ENCODE data around the gene ANAPC4. TPM values are rescaled to one million over a fixed set of nuclear protein-coding genes. Genes with fewer than 3 reads are reported as not detected.
A peak's percentile ranks its signal among the peaks of the same experiment; 100 is the strongest.

Gene ANAPC4
- total RNA-seq, 4 donors from 2014 or later, result 16.9 to 72.1 (median 21.1) TPM

- no peak for TF ChIP-seq EP300 (IDR thresholded peaks at IDR 0.05)
- TF ChIP-seq, protein P1, sequence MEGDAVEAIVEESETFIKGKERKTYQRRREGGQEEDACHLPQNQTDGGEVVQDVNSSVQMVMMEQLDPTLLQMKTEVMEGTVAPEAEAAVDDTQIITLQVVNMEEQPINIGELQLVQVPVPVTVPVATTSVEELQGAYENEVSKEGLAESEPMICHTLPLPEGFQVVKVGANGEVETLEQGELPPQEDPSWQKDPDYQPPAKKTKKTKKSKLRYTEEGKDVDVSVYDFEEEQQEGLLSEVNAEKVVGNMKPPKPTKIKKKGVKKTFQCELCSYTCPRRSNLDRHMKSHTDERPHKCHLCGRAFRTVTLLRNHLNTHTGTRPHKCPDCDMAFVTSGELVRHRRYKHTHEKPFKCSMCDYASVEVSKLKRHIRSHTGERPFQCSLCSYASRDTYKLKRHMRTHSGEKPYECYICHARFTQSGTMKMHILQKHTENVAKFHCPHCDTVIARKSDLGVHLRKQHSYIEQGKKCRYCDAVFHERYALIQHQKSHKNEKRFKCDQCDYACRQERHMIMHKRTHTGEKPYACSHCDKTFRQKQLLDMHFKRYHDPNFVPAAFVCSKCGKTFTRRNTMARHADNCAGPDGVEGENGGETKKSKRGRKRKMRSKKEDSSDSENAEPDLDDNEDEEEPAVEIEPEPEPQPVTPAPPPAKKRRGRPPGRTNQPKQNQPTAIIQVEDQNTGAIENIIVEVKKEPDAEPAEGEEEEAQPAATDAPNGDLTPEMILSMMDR (IDR thresholded peaks at IDR 0.05), result no peak
- no peak for TF ChIP-seq POLR2AphosphoS5 (IDR thresholded peaks at IDR 0.05)
- TF ChIP-seq POLR2A (IDR thresholded peaks at IDR 0.05), result no peak
- 94% methylated on average over 2 of the region's 2 CpGs for WGBS
These were observed 21.0 kb upstream of the ANAPC4 start for GRCh38 chr4:25356068-25356467.

GRCh38 chr4:25358515-25359275, 18.4 kb upstream of the ANAPC4 start:
- no peak overlapping the region for H3K27ac ChIP-seq
- H3K4me3 ChIP-seq, result no peak overlapping the region
- H3K36me3 ChIP-seq, result peaks cover 10% of the 10 kb centered on the region
- no peak for TF ChIP-seq POLR2A (IDR thresholded peaks at IDR 0.05)
- no peak for TF ChIP-seq EP300 (IDR thresholded peaks at IDR 0.05)
- no peak for TF ChIP-seq POLR2AphosphoS5 (IDR thresholded peaks at IDR 0.05)
- H3K9me3 ChIP-seq, result no peaks in the 10 kb centered on the region
- WGBS, result 80% methylated on average over 14 of the region's 14 CpGs
- no peaks in the 10 kb centered on the region for H3K27me3 ChIP-seq
- no peak for DNase-seq (ENCODE audit: low spot score in 2 of 2)
- no peaks in the 10 kb centered on the region for H3K4me1 ChIP-seq

More at GRCh38 chr4:25356068-25356467, 21.0 kb upstream of the ANAPC4 start:
- Histone ChIP-seq H3K36me3 (peaks cover 20% of the 10 kb centered on the region), H3K4me1 (no peaks in the 10 kb centered on the region), H3K27ac (no peak overlapping the region), H3K9me3 (no peaks in the 10 kb centered on the region), H3K27me3 (no peaks in the 10 kb centered on the region), H3K4me3 (no peak overlapping the region)
- DNase-seq (ENCODE audit: low spot score in 2 of 2), result no peak

DNA sequence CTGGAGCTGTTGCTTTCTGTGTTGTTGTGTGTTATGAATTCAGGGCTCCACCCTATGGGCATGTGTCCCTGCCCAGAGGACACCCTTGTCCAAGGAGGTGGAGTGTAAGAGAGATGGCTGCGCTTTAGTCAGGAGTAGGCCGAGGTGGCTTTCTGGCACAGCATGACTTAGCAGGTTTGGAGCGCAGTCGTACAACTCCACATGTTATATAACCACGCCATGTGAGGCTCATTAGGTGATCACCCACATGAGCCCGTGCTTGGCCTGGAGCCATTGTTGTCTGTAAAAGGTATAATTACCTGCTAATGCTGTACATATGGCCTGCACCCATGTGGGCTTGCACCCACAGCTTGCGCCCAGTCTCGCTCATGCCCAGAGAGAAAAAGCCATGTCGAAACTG, 15.8 kb upstream of the ANAPC4 start:
- no peak for DNase-seq (ENCODE audit: low spot score in 2 of 2)
- H3K4me3 ChIP-seq, result no peak overlapping the region
- H3K9me3 ChIP-seq, result no peaks in the 10 kb centered on the region
- no peak overlapping the region for H3K27ac ChIP-seq
- H3K36me3 ChIP-seq, result peaks cover 22% of the 10 kb centered on the region
- TF ChIP-seq POLR2A (IDR thresholded peaks at IDR 0.05) (no peak), POLR2AphosphoS5 (IDR thresholded peaks at IDR 0.05) (no peak), EP300 (IDR thresholded peaks at IDR 0.05) (no peak)
- TF ChIP-seq, protein P1 (IDR thresholded peaks at IDR 0.05), result no peak
- WGBS, result 91% methylated on average over 9 of the region's 9 CpGs
- H3K4me1 ChIP-seq, result no peaks in the 10 kb centered on the region
- no peaks in the 10 kb centered on the region for H3K27me3 ChIP-seq

DNA sequence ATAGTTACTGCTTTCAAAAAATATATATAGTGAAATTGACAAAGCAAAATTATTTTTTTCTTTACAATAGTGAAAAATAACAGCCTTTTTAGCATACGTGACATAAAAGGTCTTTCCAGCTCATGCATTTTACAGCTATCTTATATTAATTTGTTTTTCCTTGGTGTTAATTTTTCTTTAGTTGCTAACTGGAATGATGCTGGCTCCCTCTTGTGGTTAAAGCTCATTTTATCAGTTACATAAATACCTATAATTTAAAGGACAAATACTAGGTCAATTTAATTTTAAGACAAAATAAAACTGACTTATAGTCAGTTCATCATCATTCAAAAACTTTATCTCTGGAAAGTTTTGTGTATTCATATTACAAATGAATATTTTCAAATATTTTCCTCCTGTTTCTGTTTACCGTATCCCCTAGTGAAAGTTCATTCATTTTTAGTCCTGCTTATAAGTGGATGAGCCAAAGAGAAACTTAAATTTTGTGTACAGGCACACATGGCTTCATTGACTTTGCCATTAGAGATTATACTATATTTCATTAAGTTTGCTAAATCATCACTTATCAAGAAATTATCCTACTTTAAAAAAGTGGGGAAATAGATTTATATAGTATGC, 9.9 kb upstream of the ANAPC4 start:
- H3K9me3 ChIP-seq, result no peaks in the 10 kb centered on the region
- DNase-seq (ENCODE audit: low spot score in 2 of 2), result no peak
- 84% methylated on average over 2 of the region's 2 CpGs for whole genome bisulfite sequencing
- no peaks in the 10 kb centered on the region for H3K27me3 ChIP-seq
- peaks cover 25% of the 10 kb centered on the region for H3K36me3 ChIP-seq
- no peak overlapping the region for H3K4me3 ChIP-seq
- TF ChIP-seq POLR2A (IDR thresholded peaks at IDR 0.05), result no peak
- TF ChIP-seq, protein P1 (IDR thresholded peaks at IDR 0.05), result peak; percentile 24 to 42
- TF ChIP-seq EP300 (IDR thresholded peaks at IDR 0.05), result no peak
- no peak for TF ChIP-seq POLR2AphosphoS5 (IDR thresholded peaks at IDR 0.05)
- H3K27ac ChIP-seq, result no peak overlapping the region
- no peaks in the 10 kb centered on the region for H3K4me1 ChIP-seq

DNA sequence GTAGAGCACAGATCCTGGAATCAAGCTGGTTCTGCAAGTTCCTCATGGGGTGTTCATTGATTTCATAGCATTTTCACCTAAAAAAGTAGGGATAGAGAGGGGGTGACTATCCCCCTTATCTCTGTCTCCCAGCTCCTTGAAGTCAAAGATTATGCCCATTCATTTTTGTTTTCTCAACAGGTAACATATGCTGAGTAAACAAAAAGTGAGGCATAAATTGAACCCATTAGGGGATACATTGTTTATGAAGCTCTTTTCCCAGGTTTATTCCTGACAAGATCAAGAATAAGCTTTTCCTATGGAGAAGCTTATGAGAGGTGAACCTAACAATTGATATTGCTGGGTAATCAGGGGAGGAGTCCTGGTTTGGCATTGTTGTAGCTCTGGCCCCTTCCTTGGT, 9.2 kb upstream of the ANAPC4 start:
- H3K27me3 ChIP-seq, result no peaks in the 10 kb centered on the region
- no peak overlapping the region for H3K4me3 ChIP-seq
- H3K9me3 ChIP-seq, result no peaks in the 10 kb centered on the region
- H3K36me3 ChIP-seq, result peaks cover 25% of the 10 kb centered on the region
- no peaks in the 10 kb centered on the region for H3K4me1 ChIP-seq
- no peak for DNase-seq (ENCODE audit: low spot score in 2 of 2)
- H3K27ac ChIP-seq, result no peak overlapping the region
- no peak for TF ChIP-seq POLR2AphosphoS5 (IDR thresholded peaks at IDR 0.05)
- no peak for TF ChIP-seq POLR2A (IDR thresholded peaks at IDR 0.05)

DNA sequence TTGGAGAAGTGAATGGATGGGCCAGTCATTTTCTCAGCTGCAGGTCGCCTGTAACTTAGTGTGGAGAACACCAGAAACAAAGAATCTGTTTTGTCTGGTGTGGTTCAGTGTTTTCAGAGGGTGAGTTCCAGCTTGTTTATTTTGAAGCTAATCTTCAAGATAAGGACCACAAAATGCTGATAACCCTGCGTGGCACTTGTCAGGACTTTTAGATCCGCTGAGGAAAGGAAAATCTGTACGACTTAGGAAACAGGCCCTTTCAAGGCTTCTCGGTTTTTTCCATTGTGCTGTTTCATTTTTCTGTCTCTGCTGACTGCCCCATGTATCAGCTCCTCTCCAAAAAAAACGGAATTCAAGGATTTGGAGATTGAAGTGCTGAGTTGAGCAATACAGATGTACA, 8.7 kb upstream of the ANAPC4 start:
- no peaks in the 10 kb centered on the region for H3K9me3 ChIP-seq
- no peak for DNase-seq (ENCODE audit: low spot score in 2 of 2)
- H3K27ac ChIP-seq, result no peak overlapping the region
- no peak overlapping the region for H3K4me3 ChIP-seq
- 84% methylated on average over 6 of the region's 6 CpGs for WGBS
- H3K4me1 ChIP-seq, result no peaks in the 10 kb centered on the region
- no peaks in the 10 kb centered on the region for H3K27me3 ChIP-seq
- H3K36me3 ChIP-seq, result peaks cover 25% of the 10 kb centered on the region
- TF ChIP-seq EP300 (IDR thresholded peaks at IDR 0.05), result no peak
- TF ChIP-seq, protein P1 (IDR thresholded peaks at IDR 0.05), result no peak
